ENCODE measurements around the gene GRM8.
A peak's percentile ranks its signal among the peaks of the same experiment; 100 is the strongest.

Gene GRM8

DNA sequence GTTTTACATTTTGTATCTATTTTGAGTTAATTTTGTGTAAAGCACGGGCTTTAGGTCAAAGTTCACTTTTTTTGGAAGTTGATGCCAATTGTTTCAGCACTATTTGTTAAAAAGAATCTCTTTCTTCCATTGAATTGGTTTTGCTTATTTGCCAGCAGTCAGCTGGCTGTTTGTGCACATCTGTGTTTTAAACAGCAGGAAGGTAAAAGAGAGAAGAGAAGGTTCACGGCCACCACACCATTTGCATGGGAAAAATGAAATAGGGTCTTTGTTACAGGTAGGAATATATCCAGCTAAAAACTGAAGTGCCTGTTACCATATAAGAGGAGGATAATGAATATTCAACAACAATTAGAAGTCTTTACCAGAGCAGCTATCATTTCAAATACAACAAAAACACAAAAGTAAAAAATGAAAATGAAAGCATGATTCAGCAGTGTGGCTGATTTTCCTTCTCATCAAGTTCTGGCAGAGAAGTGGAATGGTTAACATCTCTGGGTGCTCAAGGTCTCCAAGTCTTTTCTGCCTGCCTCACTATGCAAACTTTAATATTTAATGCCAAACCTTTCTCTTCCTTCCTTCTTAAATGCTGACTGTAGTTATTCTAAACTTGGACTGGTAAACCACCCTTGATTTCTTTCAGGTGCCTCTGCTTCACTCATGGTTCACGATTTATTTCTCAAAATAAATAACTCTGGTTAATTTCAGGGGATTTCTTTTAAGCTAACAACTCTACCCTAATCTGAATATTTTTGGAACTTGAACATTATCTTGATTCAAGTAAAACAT lies 841.5 kb downstream of the GRM8 start:
- DNase-seq, result no peak

DNA sequence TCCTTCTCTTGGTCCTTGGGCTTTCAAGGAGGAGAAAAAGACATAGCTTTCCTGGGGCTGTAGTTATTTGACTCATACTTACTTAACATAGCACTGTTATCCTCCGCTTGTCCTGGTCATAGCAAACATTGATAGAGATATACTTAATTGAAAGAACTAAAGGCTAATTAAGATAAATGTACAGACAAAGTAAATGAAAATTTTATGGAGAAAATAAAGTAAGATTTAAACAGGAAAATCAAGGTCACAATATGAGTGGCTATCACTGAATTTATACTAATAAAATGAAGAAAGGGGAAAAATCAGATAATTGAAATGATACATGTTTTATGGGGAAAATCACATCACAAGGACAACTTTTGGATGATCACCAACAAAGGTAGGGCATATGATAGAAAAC lies 849.7 kb downstream of the GRM8 start:
- no peak for DNase-seq

DNA sequence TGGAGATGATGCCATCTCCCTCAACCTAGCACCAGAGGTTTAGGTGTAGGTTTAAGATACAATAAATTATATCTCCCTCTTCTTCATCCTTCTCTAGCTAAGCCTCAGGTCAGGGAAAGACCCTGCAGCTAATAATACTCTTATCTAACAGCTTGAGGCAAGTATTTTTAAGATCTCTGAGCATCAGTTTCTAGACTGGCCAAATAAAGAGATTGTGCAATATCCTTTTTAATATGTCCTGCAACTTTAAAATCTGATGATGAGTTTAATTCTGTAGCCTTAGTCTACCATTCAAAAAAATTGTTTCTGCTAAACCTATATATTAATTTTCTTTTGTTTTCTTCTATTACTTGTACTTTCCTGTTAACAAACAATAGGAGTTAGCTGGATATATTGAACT lies 850.8 kb downstream of the GRM8 start:
- DNase-seq, result no peak

DNA sequence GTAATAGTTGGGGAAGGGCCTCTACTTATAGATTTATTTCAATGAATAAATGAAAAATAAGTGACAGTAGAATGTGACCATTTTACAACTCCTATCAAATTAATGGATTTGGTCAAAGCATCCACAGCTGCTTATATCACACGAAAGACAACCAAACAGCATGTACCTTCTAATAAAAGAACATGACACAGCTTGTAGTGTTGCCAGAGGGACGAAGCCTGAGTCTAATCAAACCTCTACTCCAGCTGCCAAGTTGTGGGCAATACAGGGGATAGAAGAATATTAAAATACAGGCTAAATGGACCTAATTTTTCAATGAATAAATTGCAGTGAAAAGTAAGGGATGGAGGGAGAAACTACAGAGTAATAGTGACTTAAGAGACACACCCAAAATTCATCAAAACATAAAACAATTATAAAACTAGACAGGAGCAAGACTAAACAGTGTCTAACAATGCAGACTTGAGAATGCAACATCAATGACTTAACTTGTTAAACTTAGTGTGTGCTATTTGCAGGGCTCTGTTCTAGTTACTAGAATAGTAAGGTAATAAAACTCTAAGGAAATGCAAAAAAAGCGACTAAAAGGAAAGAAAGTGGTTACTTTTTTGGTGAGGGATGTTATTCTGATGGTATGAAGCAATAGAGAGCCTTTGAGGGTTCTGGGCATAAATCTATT lies 853.8 kb downstream of the GRM8 start:
- DNase-seq, result peak; percentile 25

DNA sequence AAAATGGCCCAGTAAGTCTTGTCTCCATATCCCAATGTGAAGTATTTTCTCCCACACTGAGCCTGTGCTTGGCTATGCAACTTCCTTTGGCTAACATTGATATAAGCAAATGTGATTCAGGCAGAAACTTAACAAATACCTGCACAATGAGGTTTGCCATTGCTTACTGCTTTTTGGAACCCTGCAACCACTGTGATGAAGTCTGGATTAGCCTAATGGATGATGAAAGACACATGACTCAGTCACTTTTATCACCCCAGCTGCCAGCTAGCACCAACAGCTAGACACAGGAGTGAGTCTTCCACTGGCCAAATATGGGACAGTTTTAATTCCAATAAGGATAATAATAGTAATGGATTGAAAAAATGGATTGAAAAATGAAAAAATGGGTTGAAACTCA lies 854.5 kb downstream of the GRM8 start:
- DNase-seq, result no peak

DNA sequence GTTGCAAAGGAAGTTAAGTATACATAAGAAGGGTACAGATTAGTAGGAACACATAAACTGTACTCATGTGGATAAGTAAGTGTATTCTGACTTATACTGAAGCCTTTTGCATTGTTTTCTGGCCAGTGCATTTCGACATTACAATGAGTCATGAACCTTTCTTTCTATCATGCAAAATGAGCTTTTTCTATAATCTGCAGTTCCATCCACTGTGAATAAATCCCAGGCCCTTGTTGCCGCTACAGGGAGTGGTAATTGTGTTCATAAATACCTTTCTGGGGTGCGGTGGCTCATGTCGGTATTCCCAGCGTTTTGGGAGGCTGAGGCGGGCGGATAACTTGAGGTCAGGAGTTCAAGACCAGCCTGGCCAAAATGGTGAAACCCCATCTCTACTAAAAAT lies 858.3 kb downstream of the GRM8 start:
- no peak for DNase-seq
